HCT116 (cell line): Measurements from ENCODE around the gene CTBP2. TPM values are rescaled to one million over a fixed set of nuclear protein-coding genes. Genes with fewer than 3 reads are reported as not detected.

Experiments
- ATAC-seq: fragments of 200-7000 bp; cut with Tn5 transposase; 2 replicates; pipeline ENCODE4 v1.9.1; 2020; ENCODE audit warnings: mild to moderate bottlenecking, moderate library complexity
- BruUV-seq: library from RNA; stranded (reverse); fragments of 400-500 nt; replicated peaks from 2 replicates; lab custom pipeline; 2021; lab: Mats Ljungman, UMichigan
- CTCF ChIA-PET: fragments of 300-600 bp; sonication (Branson Sonifier 250); formaldehyde crosslinking; loops from one replicate; lab custom pipeline; 2021; ENCODE audit warnings: antibody characterized with exemption; lab: Charles Lee
- POLR2A ChIA-PET: fragments of 300-600, 350-600 bp; sonication (Branson Sonifier 250); formaldehyde crosslinking; loops from one replicate; lab custom pipeline; 2021; ENCODE audit warnings: antibody characterized with exemption; lab: Charles Lee
- RAD21 ChIA-PET, 2 experiments: fragments of 300-600 bp; sonication (Branson Sonifier 250); formaldehyde crosslinking; loops; one replicate each; lab custom pipeline; 2023; ENCODE audit warnings: low total read pairs in 2 of 2; ENCODE audit not compliant: uncharacterized antibody in 2 of 2, unreplicated experiment in 2 of 2, low non-redundant PET in 1 of 2; lab: Charles Lee
- DNase-seq: peaks from one replicate; pipeline ENCODE4 v3.0.0-alpha.2; 2010; ENCODE audit warnings: low read depth, low spot score
- H2AFZ ChIP-seq: fragments of 200-600 bp; shearing (Covaris generic), sonication (generic); 2 replicates; pipeline ENCODE4 v1.6.1; 2017; ENCODE audit warnings: low read depth, mixed run types, mixed read lengths, antibody characterized with exemption, low read length; ENCODE audit not compliant: poor library complexity, severe bottlenecking
- H3K27ac ChIP-seq: 2 replicates; pipeline ENCODE4 v1.5.1; 2012; ENCODE audit warnings: low read depth, low read length
- H3K27me3 ChIP-seq: fragments of 200-600 bp; sonication (generic); 2 replicates; pipeline ENCODE4 v1.6.1; 2016; ENCODE audit warnings: mixed run types, low read length, mixed read lengths; ENCODE audit not compliant: insufficient read depth
- H3K36me3 ChIP-seq, 2 experiments: fragments of 200-500 bp in 1 of 2; fragments of 200-600 bp in 1 of 2; sonication (Bioruptor generic) in 1 of 2; sonication (generic) in 1 of 2; 2 replicates each; pipeline versions ENCODE4 v1.5.1 to v1.6.1; 2014 to 2016; ENCODE audit warnings: low read length in 2 of 2, inconsistent platforms in 1 of 2, mixed read lengths in 1 of 2, mixed run types in 1 of 2; ENCODE audit not compliant: insufficient read depth in 2 of 2, control insufficient read depth in 1 of 2
- H3K4me1 ChIP-seq, 2 experiments: fragments of 200-600 bp in 1 of 2; sonication (generic) in 1 of 2; 2 replicates each; pipeline versions ENCODE4 v1.5.1 to v1.6.1; 2012 to 2017; ENCODE audit warnings: low read length in 2 of 2, inconsistent platforms in 1 of 2, mild to moderate bottlenecking in 1 of 2, mixed read lengths in 1 of 2, mixed run types in 1 of 2, moderate library complexity in 1 of 2; ENCODE audit not compliant: insufficient read depth in 2 of 2, control insufficient read depth in 1 of 2
- H3K4me2 ChIP-seq: fragments of 200-600 bp; sonication (generic); 2 replicates; pipeline ENCODE4 v1.6.1; 2017; ENCODE audit warnings: mixed run types, low read length, mixed read lengths
- H3K4me3 ChIP-seq, 2 experiments: fragments of 200-600 bp in 1 of 2; sonication (generic) in 1 of 2; replicated peaks in 1 of 2; 2 replicates each; pipeline ENCODE4 v1.5.1; 2011 to 2016; ENCODE audit warnings: low read length in 2 of 2, control low read depth in 1 of 2, low read depth in 1 of 2, mild to moderate bottlenecking in 1 of 2, mixed read lengths in 1 of 2, mixed run types in 1 of 2
- H3K79me2 ChIP-seq: fragments of 200-600 bp; sonication (generic); 2 replicates; pipeline ENCODE4 v1.6.1; 2017; ENCODE audit warnings: mild to moderate bottlenecking, mixed run types, low read length, moderate library complexity, mixed read lengths; ENCODE audit not compliant: insufficient read depth
- H3K9ac ChIP-seq: fragments of 200-600 bp; sonication (generic); 2 replicates; pipeline ENCODE4 v1.6.1; 2016; ENCODE audit warnings: low read length, mixed read lengths
- H3K9me2 ChIP-seq: fragments of 200-600 bp; sonication (generic), shearing (Covaris generic); 2 replicates; pipeline ENCODE4 v1.6.1; 2017; ENCODE audit warnings: mixed run types, mild to moderate bottlenecking, moderate library complexity; ENCODE audit not compliant: insufficient read depth
- H3K9me3 ChIP-seq, 2 experiments: fragments of 200-500 bp in 1 of 2; fragments of 200-600 bp in 1 of 2; sonication (Bioruptor generic) in 1 of 2; sonication (generic) in 1 of 2; 2 replicates each; pipeline ENCODE4 v1.6.1; 2014 to 2017; ENCODE audit warnings: low read length in 2 of 2, mixed read lengths in 2 of 2, inconsistent platforms in 1 of 2, low read depth in 1 of 2, mild to moderate bottlenecking in 1 of 2, mixed run types in 1 of 2, moderate library complexity in 1 of 2; ENCODE audit not compliant: control insufficient read depth in 1 of 2, insufficient read depth in 1 of 2
- H4K20me1 ChIP-seq: fragments of 200-600 bp; sonication (generic), shearing (Covaris generic); 2 replicates; pipeline ENCODE4 v1.6.1; 2017; ENCODE audit warnings: mixed run types, mild to moderate bottlenecking, moderate library complexity; ENCODE audit not compliant: insufficient read depth
- ATF3 ChIP-seq: IDR thresholded peaks from 2 replicates; pipeline ENCODE4 v1.6.1; 2012
- ELF1 ChIP-seq: IDR thresholded peaks from 2 replicates; pipeline ENCODE4 v1.6.1; 2012; ENCODE audit warnings: low read depth, borderline replicate concordance
- EZH2 ChIP-seq: fragments of 200-600 bp; sonication (generic); IDR thresholded peaks from 2 replicates; pipeline ENCODE4 v1.6.1; 2017; ENCODE audit warnings: antibody characterized with exemption, mixed run types
- EZH2phosphoT487 ChIP-seq: fragments of 200-600 bp; IDR thresholded peaks from 2 replicates; pipeline ENCODE4 v1.6.1; 2018; ENCODE audit warnings: antibody characterized with exemption, borderline replicate concordance
- FOSL1 ChIP-seq: IDR thresholded peaks from 2 replicates; pipeline ENCODE4 v1.6.1; 2012; ENCODE audit warnings: low read depth
- JUND ChIP-seq: IDR thresholded peaks from 2 replicates; pipeline ENCODE4 v1.6.1; 2012
- MAX ChIP-seq: IDR thresholded peaks from 2 replicates; pipeline ENCODE4 v1.6.1; 2012
- POLR2A ChIP-seq: IDR thresholded peaks from 2 replicates; pipeline ENCODE4 v1.7.0; 2011; ENCODE audit warnings: borderline replicate concordance; ENCODE audit not compliant: insufficient read depth, insufficient read length; ENCODE audit errors: extremely low read depth
- SRF ChIP-seq: IDR thresholded peaks from 2 replicates; pipeline ENCODE4 v1.6.1; 2012; ENCODE audit warnings: low read depth
- TCF7L2 ChIP-seq: IDR thresholded peaks from 2 replicates; pipeline ENCODE4 v1.7.0; 2011; ENCODE audit warnings: borderline replicate concordance, inconsistent platforms; ENCODE audit not compliant: insufficient read depth, insufficient read length; ENCODE audit errors: extremely low read depth
- ZBTB33 ChIP-seq: IDR thresholded peaks from 2 replicates; pipeline ENCODE4 v1.6.1; 2011; ENCODE audit warnings: mild to moderate bottlenecking, low read length, moderate library complexity; ENCODE audit not compliant: insufficient replicate concordance; ENCODE audit errors: extremely low read depth
- ZNF274 ChIP-seq: fragments of 200-500 bp; sonication (Bioruptor generic); IDR thresholded peaks from 2 replicates; pipeline ENCODE4 v1.6.1; 2014; ENCODE audit warnings: mild to moderate bottlenecking, low read depth, low read length, inconsistent platforms
- intact Hi-C: fragments of 100-400 bp; cut with micrococcal nuclease; formaldehyde crosslinking; loops from 2 replicates; pipeline ENCODE4 v1.10.0; 2022
- total RNA-seq: library from RNA; stranded (reverse); gene quantifications from one replicate; pipeline ENCODE4 v1.2.1, GENCODE V29; 2021; ENCODE audit not compliant: unreplicated experiment
- TF ChIP-seq, protein P1 (sequence below): IDR thresholded peaks from 2 replicates; pipeline ENCODE4 v1.6.1; 2012; ENCODE audit warnings: low read depth

Gene CTBP2
- total RNA-seq, 1 experiment from 2014 or later = 144 TPM

- ChIA-PET POLR2A (no interaction called here), RAD21 (no interaction called here), CTCF (no interaction called here)
- BruUV-seq = no TSS peak
- Histone ChIP-seq H3K4me2 (no peak overlapping the region), H3K4me3 (no peak overlapping the region), H3K9ac (no peak overlapping the region), H3K27me3 (no peaks in the 10 kb centered on the region), H3K27ac (no peak overlapping the region), H4K20me1 (peaks cover 3% of the 10 kb centered on the region; the same call in 1 of the 2 replicates), H3K79me2 (peaks cover 6% of the 10 kb centered on the region; the same call in 1 of the 2 replicates), H3K36me3 (peaks cover 46 to 56% of the 10 kb centered on the region in 2 experiments), H2AFZ (no peak overlapping the region), H3K9me3 (no peaks in the 10 kb centered on the region), H3K4me1 (no peaks in the 10 kb centered on the region), H3K9me2 (no peaks in the 10 kb centered on the region)
- DNase-seq = no peak
- no peak for ATAC-seq
- intact Hi-C loops = loop anchor here (10.0 kb wide), 1 partner anchor 347 kb away; no protein-coding TSS in a partner anchor
- TF ChIP-seq EZH2phosphoT487 = no peak
- TF ChIP-seq SRF = no peak
- TF ChIP-seq ZNF274 = no peak
- no peak for TF ChIP-seq EZH2
- no peak for TF ChIP-seq TCF7L2
- TF ChIP-seq, protein P1, sequence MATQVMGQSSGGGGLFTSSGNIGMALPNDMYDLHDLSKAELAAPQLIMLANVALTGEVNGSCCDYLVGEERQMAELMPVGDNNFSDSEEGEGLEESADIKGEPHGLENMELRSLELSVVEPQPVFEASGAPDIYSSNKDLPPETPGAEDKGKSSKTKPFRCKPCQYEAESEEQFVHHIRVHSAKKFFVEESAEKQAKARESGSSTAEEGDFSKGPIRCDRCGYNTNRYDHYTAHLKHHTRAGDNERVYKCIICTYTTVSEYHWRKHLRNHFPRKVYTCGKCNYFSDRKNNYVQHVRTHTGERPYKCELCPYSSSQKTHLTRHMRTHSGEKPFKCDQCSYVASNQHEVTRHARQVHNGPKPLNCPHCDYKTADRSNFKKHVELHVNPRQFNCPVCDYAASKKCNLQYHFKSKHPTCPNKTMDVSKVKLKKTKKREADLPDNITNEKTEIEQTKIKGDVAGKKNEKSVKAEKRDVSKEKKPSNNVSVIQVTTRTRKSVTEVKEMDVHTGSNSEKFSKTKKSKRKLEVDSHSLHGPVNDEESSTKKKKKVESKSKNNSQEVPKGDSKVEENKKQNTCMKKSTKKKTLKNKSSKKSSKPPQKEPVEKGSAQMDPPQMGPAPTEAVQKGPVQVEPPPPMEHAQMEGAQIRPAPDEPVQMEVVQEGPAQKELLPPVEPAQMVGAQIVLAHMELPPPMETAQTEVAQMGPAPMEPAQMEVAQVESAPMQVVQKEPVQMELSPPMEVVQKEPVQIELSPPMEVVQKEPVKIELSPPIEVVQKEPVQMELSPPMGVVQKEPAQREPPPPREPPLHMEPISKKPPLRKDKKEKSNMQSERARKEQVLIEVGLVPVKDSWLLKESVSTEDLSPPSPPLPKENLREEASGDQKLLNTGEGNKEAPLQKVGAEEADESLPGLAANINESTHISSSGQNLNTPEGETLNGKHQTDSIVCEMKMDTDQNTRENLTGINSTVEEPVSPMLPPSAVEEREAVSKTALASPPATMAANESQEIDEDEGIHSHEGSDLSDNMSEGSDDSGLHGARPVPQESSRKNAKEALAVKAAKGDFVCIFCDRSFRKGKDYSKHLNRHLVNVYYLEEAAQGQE = no peak
- TF ChIP-seq FOSL1 = no peak
- no peak for TF ChIP-seq ZBTB33
- no peak for TF ChIP-seq ATF3
- no peak for TF ChIP-seq ELF1
- no peak for TF ChIP-seq MAX
- no peak for TF ChIP-seq JUND
- TF ChIP-seq POLR2A = no peak
Measured at GRCh38 chr10:124997771-124998623, 162.4 kb downstream of the CTBP2 start.
